Measurements from ENCODE around the gene KIAA1671. TPM values are rescaled to one million over a fixed set of nuclear protein-coding genes. Genes with fewer than 3 reads are reported as not detected.

The KIAA1671 gene
- total and polyA plus RNA-seq, 2 of the 4 experiments (the other 2 are of a cell fraction) = 0.02 TPM; not detected in 1

GRCh38 chr22:25067851-25068421, 115.4 kb downstream of the KIAA1671 start:
- Histone ChIP-seq H3K23ac (ENCODE audit: low read depth, low read length) (no peak overlapping the region), H3K4me1 (ENCODE audit: control insufficient read depth, insufficient read depth, low read length) (no peaks in the 10 kb centered on the region), H2BK20ac (ENCODE audit: low read depth, low read length) (no peak overlapping the region), H4K8ac (ENCODE audit: low read depth in 2 of 2, low read length in 2 of 2) (no peak overlapping the region), H3K4me2 (ENCODE audit: low read depth, low read length) (no peak overlapping the region), H4K91ac (ENCODE audit: insufficient read depth, low read depth, low read length) (no peak overlapping the region), H2AK9ac (replicated peaks; ENCODE audit: low read depth, low read length, poor library complexity) (no peak overlapping the region), H4K20me1 (ENCODE audit: insufficient read depth, low read length) (no peaks in the 10 kb centered on the region), H3K9me1 (ENCODE audit: insufficient read depth, low read length) (no peaks in the 10 kb centered on the region), H2BK120ac (ENCODE audit: low read depth, low read length) (no peak overlapping the region), H3K27me3 (ENCODE audit: control insufficient read depth, insufficient read depth, low read length) (peaks cover 14% of the 10 kb centered on the region), H2BK15ac (ENCODE audit: low read depth, low read length) (no peak overlapping the region), H3K27ac (ENCODE audit: insufficient read depth, low read length) (no peak overlapping the region), H2AFZ (replicated peaks; ENCODE audit: low read length, poor library complexity) (no peak overlapping the region), H4K5ac (ENCODE audit: low read depth, low read length) (no peak overlapping the region), H3K18ac (ENCODE audit: low read depth, low read length) (no peak overlapping the region), H3K14ac (replicated peaks; ENCODE audit: low read depth, low read length) (no peak overlapping the region), H3K36me3 (ENCODE audit: control insufficient read depth, insufficient read depth, low read length) (no peaks in the 10 kb centered on the region), H3K9me3 (ENCODE audit: control insufficient read depth, insufficient read depth, low read length) (no peaks in the 10 kb centered on the region), H2BK5ac (ENCODE audit: low read depth, low read length, poor library complexity, severe bottlenecking) (no peak overlapping the region), H3K9ac (ENCODE audit: low read depth, low read length) (no peak overlapping the region), H3K79me1 (ENCODE audit: low read depth in 1 of 2, low read length in 2 of 2) (no peaks in the 10 kb centered on the region), H3K4me3 (ENCODE audit: insufficient read depth, low read depth, low read length) (no peak overlapping the region), H2AK5ac (ENCODE audit: low read depth, low read length) (no peak overlapping the region), H3K56ac (ENCODE audit: extremely low read depth, insufficient read depth, low read length) (no peak overlapping the region), H3K4ac (ENCODE audit: low read depth, low read length) (no peak overlapping the region)
- BruUV-seq (replicated peaks) = no TSS peak
- TF ChIP-seq FOS (IDR thresholded peaks at IDR 0.05; ENCODE audit: low read depth, low read length) (no peak), NFE2L2 (IDR thresholded peaks at IDR 0.05; ENCODE audit: low read depth, low read length) (no peak), RCOR1 (IDR thresholded peaks at IDR 0.05; ENCODE audit: insufficient replicate concordance, low read length) (no peak), BHLHE40 (IDR thresholded peaks at IDR 0.05; ENCODE audit: low read depth, low read length) (no peak), MAZ (IDR thresholded peaks at IDR 0.05; ENCODE audit: borderline replicate concordance, low read depth, low read length) (no peak), CEBPB (IDR thresholded peaks at IDR 0.05; ENCODE audit: low read depth, low read length) (no peak), CTCF (conservative IDR thresholded peaks at IDR 0.05; ENCODE audit: low read depth, low read length) (no peak), CHD1 (IDR thresholded peaks at IDR 0.05; ENCODE audit: low read depth, low read length) (no peak), RFX5 (IDR thresholded peaks at IDR 0.05; ENCODE audit: low read depth, low read length) (no peak), USF2 (IDR thresholded peaks at IDR 0.05; ENCODE audit: low read depth, low read length) (no peak), POLR2A (IDR thresholded peaks at IDR 0.05; ENCODE audit: low read depth, low read length) (no peak), RAD21 (IDR thresholded peaks at IDR 0.05; ENCODE audit: low read length) (no peak), MXI1 (IDR thresholded peaks at IDR 0.05; ENCODE audit: borderline replicate concordance, low read depth, low read length) (no peak), ELK1 (IDR thresholded peaks at IDR 0.05; ENCODE audit: borderline replicate concordance, low read depth, low read length) (no peak), SMC3 (IDR thresholded peaks at IDR 0.05; ENCODE audit: low read depth, low read length) (no peak)
- dilution Hi-C loops (cut with HindIII; ENCODE audit: low sequenced_read_pairs, unreplicated experiment) (no loop called here), intact Hi-C loops (cut with micrococcal nuclease) (no loop called here), in situ Hi-C loops (cut with MboI; ENCODE audit: low sequenced_read_pairs) (no loop called here)
- WGBS, 2 experiments (ENCODE audit: extremely low coverage in 2 of 2, insufficient read length in 1 of 2) = 33% methylated on average over 9 of the region's 18 CpGs; no CpG with 5 or more reads in 1 of the 2 experiments
- no peak for DNase-seq
- ChIA-PET CTCF (no interaction called here), POLR2A (ENCODE audit: unreplicated experiment) (no interaction called here)
- peak; percentile 21; the same call in 1 of the 2 replicates for ATAC-seq (ENCODE audit: low read depth)
